ENCODE data around the gene RGS2. TPM values are rescaled to one million over a fixed set of nuclear protein-coding genes. Genes with fewer than 3 reads are reported as not detected.

RGS2 gene
- total RNA-seq, 1 donor: 5.8 TPM

- DNase-seq (ENCODE audit: insufficient read length, low spot score, missing footprints): no peak
- TF ChIP-seq CTCF (IDR thresholded peaks at IDR 0.05; ENCODE audit: extremely low read depth, low read depth, low read length): no peak
- Histone ChIP-seq H3K4me2 (ENCODE audit: insufficient read depth, low read length) (no peak overlapping the region), H2AFZ (ENCODE audit: low read length) (no peak overlapping the region), H3K36me3 (ENCODE audit: insufficient read depth, low read length) (peaks cover 10% of the 10 kb centered on the region), H3K27me3 (ENCODE audit: insufficient read depth, low read length) (no peaks in the 10 kb centered on the region), H3K27ac (ENCODE audit: low read depth, low read length) (no peak overlapping the region), H3K9me3 (ENCODE audit: low read depth, low read length) (no peaks in the 10 kb centered on the region), H3K4me1 (ENCODE audit: insufficient read depth, low read length) (peaks cover 22% of the 10 kb centered on the region), H3K4me3 (ENCODE audit: insufficient read depth, low read length) (no peak overlapping the region), H4K20me1 (ENCODE audit: insufficient read depth, low read length) (no peaks in the 10 kb centered on the region), H3K79me2 (ENCODE audit: insufficient read depth, low read length) (peaks cover 11% of the 10 kb centered on the region)
Measured at GRCh38 chr1:192811594-192812239, 2.9 kb downstream of the RGS2 start.

GRCh38 chr1:192812420-192813209 is 3.8 kb downstream of the RGS2 start:
- Histone ChIP-seq H3K27ac (ENCODE audit: low read depth, low read length) (no peak overlapping the region), H3K79me2 (ENCODE audit: insufficient read depth, low read length) (peaks cover 11% of the 10 kb centered on the region), H3K4me3 (ENCODE audit: insufficient read depth, low read length) (no peak overlapping the region), H3K36me3 (ENCODE audit: insufficient read depth, low read length) (peaks cover 10% of the 10 kb centered on the region), H2AFZ (ENCODE audit: low read length) (no peak overlapping the region), H3K4me1 (ENCODE audit: insufficient read depth, low read length) (peaks cover 15% of the 10 kb centered on the region), H3K4me2 (ENCODE audit: insufficient read depth, low read length) (no peak overlapping the region), H3K9me3 (ENCODE audit: low read depth, low read length) (no peaks in the 10 kb centered on the region), H3K27me3 (ENCODE audit: insufficient read depth, low read length) (no peaks in the 10 kb centered on the region), H4K20me1 (ENCODE audit: insufficient read depth, low read length) (no peaks in the 10 kb centered on the region)
- TF ChIP-seq CTCF (IDR thresholded peaks at IDR 0.05; ENCODE audit: extremely low read depth, low read depth, low read length): no peak
- DNase-seq (ENCODE audit: insufficient read length, low spot score, missing footprints): no peak

GRCh38 chr1:192814805-192815204 is 6.0 kb downstream of the RGS2 start:
- no peak overlapping the region for H3K27ac ChIP-seq (ENCODE audit: low read depth, low read length)
- no peak overlapping the region for H2AFZ ChIP-seq (ENCODE audit: low read length)
- H3K4me1 ChIP-seq (ENCODE audit: insufficient read depth, low read length): peaks cover 2% of the 10 kb centered on the region

More at GRCh38 chr1:192814805-192815204, 6.0 kb downstream of the RGS2 start:
- Histone ChIP-seq H3K36me3 (ENCODE audit: insufficient read depth, low read length) (peaks cover 10% of the 10 kb centered on the region), H3K4me2 (ENCODE audit: insufficient read depth, low read length) (no peak overlapping the region), H3K9me3 (ENCODE audit: low read depth, low read length) (no peaks in the 10 kb centered on the region), H4K20me1 (ENCODE audit: insufficient read depth, low read length) (no peaks in the 10 kb centered on the region), H3K27me3 (ENCODE audit: insufficient read depth, low read length) (no peaks in the 10 kb centered on the region), H3K79me2 (ENCODE audit: insufficient read depth, low read length) (peaks cover 1% of the 10 kb centered on the region), H3K4me3 (ENCODE audit: insufficient read depth, low read length) (no peak overlapping the region)
- no peak for TF ChIP-seq CTCF (IDR thresholded peaks at IDR 0.05; ENCODE audit: extremely low read depth, low read depth, low read length)
- no peak for DNase-seq (ENCODE audit: insufficient read length, low spot score, missing footprints)

Data from osteoblast (primary cell).